ENCODE measurements around the gene FGF10.

DNA sequence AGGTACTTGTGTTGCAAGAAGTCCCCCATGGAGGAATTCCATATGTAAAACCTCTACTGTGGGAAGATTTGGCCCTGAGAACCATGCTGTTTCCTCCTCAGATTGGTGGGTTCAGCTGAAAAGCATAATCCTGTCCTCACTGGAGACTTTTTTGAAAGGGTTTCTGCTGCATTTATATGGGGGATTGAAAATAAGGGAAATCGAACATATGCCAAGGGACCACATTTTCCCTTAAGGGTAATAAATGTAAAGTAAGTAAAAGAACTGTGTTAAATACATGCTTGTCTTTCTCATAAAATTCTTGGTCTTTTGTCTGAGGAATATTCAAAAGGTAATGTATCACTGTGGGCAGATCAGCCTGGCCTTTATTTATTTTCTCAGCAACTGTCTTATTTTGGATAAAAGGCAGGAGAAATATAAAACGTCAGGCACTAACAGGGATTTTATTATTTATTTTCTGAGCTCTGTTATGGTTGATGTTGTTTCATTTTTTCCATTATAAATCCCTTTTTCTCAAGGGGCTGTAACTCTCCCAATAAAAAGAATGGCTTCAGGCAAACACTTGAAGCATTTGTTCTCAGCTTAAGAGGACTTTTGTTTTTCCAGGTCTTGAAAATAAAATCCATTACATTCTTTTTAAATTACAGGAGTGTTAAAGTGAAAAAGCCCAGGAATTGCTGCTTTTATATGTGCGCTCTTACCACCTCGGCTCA, 131.4 kb downstream of the FGF10 start:
- no peak for TF ChIP-seq POLR2A (IDR thresholded peaks at IDR 0.05)
- TF ChIP-seq, protein P1, sequence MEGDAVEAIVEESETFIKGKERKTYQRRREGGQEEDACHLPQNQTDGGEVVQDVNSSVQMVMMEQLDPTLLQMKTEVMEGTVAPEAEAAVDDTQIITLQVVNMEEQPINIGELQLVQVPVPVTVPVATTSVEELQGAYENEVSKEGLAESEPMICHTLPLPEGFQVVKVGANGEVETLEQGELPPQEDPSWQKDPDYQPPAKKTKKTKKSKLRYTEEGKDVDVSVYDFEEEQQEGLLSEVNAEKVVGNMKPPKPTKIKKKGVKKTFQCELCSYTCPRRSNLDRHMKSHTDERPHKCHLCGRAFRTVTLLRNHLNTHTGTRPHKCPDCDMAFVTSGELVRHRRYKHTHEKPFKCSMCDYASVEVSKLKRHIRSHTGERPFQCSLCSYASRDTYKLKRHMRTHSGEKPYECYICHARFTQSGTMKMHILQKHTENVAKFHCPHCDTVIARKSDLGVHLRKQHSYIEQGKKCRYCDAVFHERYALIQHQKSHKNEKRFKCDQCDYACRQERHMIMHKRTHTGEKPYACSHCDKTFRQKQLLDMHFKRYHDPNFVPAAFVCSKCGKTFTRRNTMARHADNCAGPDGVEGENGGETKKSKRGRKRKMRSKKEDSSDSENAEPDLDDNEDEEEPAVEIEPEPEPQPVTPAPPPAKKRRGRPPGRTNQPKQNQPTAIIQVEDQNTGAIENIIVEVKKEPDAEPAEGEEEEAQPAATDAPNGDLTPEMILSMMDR (IDR thresholded peaks at IDR 0.05): no peak
